Stomach smooth muscle (tissue), 2 donors: ENCODE data around the gene TMOD1.
"Not testable (repeated sequence)": the region's sequence is repeated elsewhere in the genome, so short reads cannot be mapped to it uniquely, and the experiment has no call there.

ENCODE experiments used
- H3K27ac ChIP-seq: one replicate; pipeline ENCODE4 v1.7.0; 2013; ENCODE audit warnings: mild to moderate bottlenecking, low read length, inconsistent platforms
- H3K27me3 ChIP-seq, 2 donors: one replicate each; pipeline ENCODE4 v1.7.0; 2013; ENCODE audit warnings: low read length in 2 of 2; ENCODE audit not compliant: insufficient read depth in 2 of 2, control insufficient read depth in 1 of 2
- H3K36me3 ChIP-seq, 2 donors: one replicate each; pipeline ENCODE4 v1.7.0; 2013; ENCODE audit warnings: low read length in 2 of 2; ENCODE audit not compliant: control insufficient read depth in 2 of 2, insufficient read depth in 2 of 2
- H3K4me1 ChIP-seq: one replicate; pipeline ENCODE4 v1.7.0; 2013; ENCODE audit warnings: low read length; ENCODE audit not compliant: control insufficient read depth, insufficient read depth
- H3K4me3 ChIP-seq, 2 donors: one replicate each; pipeline ENCODE4 v1.7.0; 2013; ENCODE audit warnings: low read length in 2 of 2
- H3K9ac ChIP-seq, 2 donors: one replicate each; pipeline ENCODE4 v1.7.0; 2013; ENCODE audit warnings: low read length in 2 of 2, mild to moderate bottlenecking in 1 of 2
- H3K9me3 ChIP-seq, 2 donors: one replicate each; pipeline ENCODE4 v1.7.0; 2013; ENCODE audit warnings: low read length in 2 of 2; ENCODE audit not compliant: control insufficient read depth in 2 of 2
- donor health status: healthy.
- donor health status: Pancreatic carcinoma.

Gene TMOD1

GRCh38 chr9:97567894-97568202, 66.4 kb downstream of the TMOD1 start:
- no peaks in the 10 kb centered on the region for H3K9me3 ChIP-seq
- peaks cover 30 to 49% of the 10 kb centered on the region in 2 donors for H3K36me3 ChIP-seq
- H3K4me1 ChIP-seq: peaks cover 37% of the 10 kb centered on the region
- H3K9ac ChIP-seq: no peak overlapping the region
- H3K27me3 ChIP-seq: no peaks in the 10 kb centered on the region
- no peak overlapping the region for H3K4me3 ChIP-seq
- H3K27ac ChIP-seq: no peak overlapping the region

GRCh38 chr9:97568461-97569275, 67.2 kb downstream of the TMOD1 start:
- Histone ChIP-seq H3K4me1 (peaks cover 31% of the 10 kb centered on the region), H3K27ac (no peak overlapping the region), H3K36me3 (peaks cover 30 to 54% of the 10 kb centered on the region in 2 donors), H3K9me3 (no peaks in the 10 kb centered on the region), H3K9ac (no peak overlapping the region), H3K27me3 (no peaks in the 10 kb centered on the region), H3K4me3 (no peak overlapping the region)

GRCh38 chr9:97570899-97571298, 69.4 kb downstream of the TMOD1 start:
- peak overlapping the region; percentile 24 for H3K27ac ChIP-seq
- H3K36me3 ChIP-seq: peaks cover 29 to 51% of the 10 kb centered on the region in 2 donors
- H3K4me1 ChIP-seq: peaks cover 18% of the 10 kb centered on the region
- H3K4me3 ChIP-seq: no peak overlapping the region
- H3K9me3 ChIP-seq: no peaks in the 10 kb centered on the region
- H3K9ac ChIP-seq: no peak overlapping the region
- no peaks in the 10 kb centered on the region for H3K27me3 ChIP-seq

GRCh38 chr9:97571664-97572063, 70.2 kb downstream of the TMOD1 start:
- Histone ChIP-seq H3K27me3 (no peaks in the 10 kb centered on the region), H3K4me3 (no peak overlapping the region), H3K9ac (no peak overlapping the region), H3K27ac (no peak overlapping the region), H3K4me1 (peaks cover 18% of the 10 kb centered on the region), H3K9me3 (no peaks in the 10 kb centered on the region), H3K36me3 (peaks cover 27 to 48% of the 10 kb centered on the region in 2 donors)

- Histone ChIP-seq H3K4me1 (peaks cover 18% of the 10 kb centered on the region), H3K27ac (no peak overlapping the region), H3K9me3 (no peaks in the 10 kb centered on the region), H3K27me3 (no peaks in the 10 kb centered on the region), H3K36me3 (peaks cover 25 to 47% of the 10 kb centered on the region in 2 donors), H3K4me3 (no peak overlapping the region), H3K9ac (no peak overlapping the region)
Measured at GRCh38 chr9:97572196-97572891, 70.9 kb downstream of the TMOD1 start.

- Histone ChIP-seq H3K4me3 (no peak overlapping the region), H3K9ac (no peak overlapping the region), H3K4me1 (peaks cover 18% of the 10 kb centered on the region), H3K27ac (no peak overlapping the region), H3K36me3 (peaks cover 25 to 44% of the 10 kb centered on the region in 2 donors), H3K9me3 (no peaks in the 10 kb centered on the region), H3K27me3 (no peaks in the 10 kb centered on the region)
Measured at GRCh38 chr9:97572892-97573365, 71.5 kb downstream of the TMOD1 start.

- peaks cover 19% of the 10 kb centered on the region for H3K4me1 ChIP-seq
- H3K27ac ChIP-seq: no peak overlapping the region
- no peak overlapping the region for H3K4me3 ChIP-seq
- H3K36me3 ChIP-seq: peaks cover 21 to 37% of the 10 kb centered on the region in 2 donors
- H3K27me3 ChIP-seq: no peaks in the 10 kb centered on the region
- no peak overlapping the region for H3K9ac ChIP-seq
- H3K9me3 ChIP-seq: no peaks in the 10 kb centered on the region
Measured at GRCh38 chr9:97573482-97574073, 72.1 kb downstream of the TMOD1 start.

- not testable (repeated sequence) for H3K9ac ChIP-seq, H3K27ac ChIP-seq, H3K9me3 ChIP-seq, H3K27me3 ChIP-seq, H3K4me3 ChIP-seq
- H3K4me1 ChIP-seq: peaks cover 21% of the 10 kb centered on the region
- H3K36me3 ChIP-seq: peaks cover 21 to 32% of the 10 kb centered on the region in 2 donors
Measured at GRCh38 chr9:97574101-97574571, 72.7 kb downstream of the TMOD1 start.

GRCh38 chr9:97574921-97575672, 73.6 kb downstream of the TMOD1 start:
- H3K4me3 ChIP-seq, H3K27ac ChIP-seq: not testable (repeated sequence)
- peaks cover 14 to 23% of the 10 kb centered on the region in 2 donors for H3K36me3 ChIP-seq

GRCh38 chr9:97575673-97576200, 74.3 kb downstream of the TMOD1 start:
- no peaks in the 10 kb centered on the region for H3K9me3 ChIP-seq
- H3K4me1 ChIP-seq: peaks cover 13% of the 10 kb centered on the region
- no peaks in the 10 kb centered on the region for H3K27me3 ChIP-seq
- peaks cover 8 to 17% of the 10 kb centered on the region in 2 donors for H3K36me3 ChIP-seq
- H3K9ac ChIP-seq: no peak overlapping the region
- no peak overlapping the region for H3K4me3 ChIP-seq
- no peak overlapping the region for H3K27ac ChIP-seq

More at GRCh38 chr9:97574921-97575672, 73.6 kb downstream of the TMOD1 start:
- not testable (repeated sequence) for H3K9ac ChIP-seq, H3K27me3 ChIP-seq, H3K9me3 ChIP-seq
- H3K4me1 ChIP-seq: peaks cover 20% of the 10 kb centered on the region
